PC-9 (cell line): ENCODE results near the gene ZFAND3. TPM values are rescaled to one million over a fixed set of nuclear protein-coding genes. Genes with fewer than 3 reads are reported as not detected.

ENCODE experiments used
- BruUV-seq: library from RNA; stranded (reverse); fragments of 400-500 nt; replicated peaks from 2 replicates; lab custom pipeline; 2021; lab: Mats Ljungman, UMichigan
- CTCF ChIA-PET: fragments of 300-600 bp; sonication (Branson Sonifier 250); formaldehyde crosslinking; loops from one replicate; lab custom pipeline; 2022; ENCODE audit warnings: antibody characterized with exemption; lab: Charles Lee
- POLR2A ChIA-PET: fragments of 300-600 bp; sonication (Branson Sonifier 250); formaldehyde crosslinking; loops from one replicate; lab custom pipeline; 2022; ENCODE audit warnings: antibody characterized with exemption; ENCODE audit not compliant: unreplicated experiment; lab: Charles Lee
- DNase-seq, 2 experiments: peaks; one replicate each; pipeline versions ENCODE4 v3.0.0 to v3.0.0-alpha.2; 2015 to 2022; ENCODE audit warnings: mixed read lengths in 1 of 2
- H2AFZ ChIP-seq: fragments of 200-600 bp; sonication (generic); 2 replicates; pipeline ENCODE4 v1.8.1; 2017; ENCODE audit warnings: antibody characterized with exemption
- H3F3A ChIP-seq: fragments of 200-600 bp; sonication (generic); 2 replicates; pipeline ENCODE4 v1.8.1; 2017; ENCODE audit warnings: antibody characterized with exemption, mild to moderate bottlenecking, low read depth; ENCODE audit not compliant: insufficient read depth
- H3K27ac ChIP-seq: fragments of 200-600 bp; sonication (generic); 2 replicates; pipeline ENCODE4 v1.6.1; 2016; ENCODE audit warnings: mixed run types
- H3K27me3 ChIP-seq: fragments of 200-600 bp; sonication (generic); 2 replicates; pipeline ENCODE4 v1.6.1; 2016; ENCODE audit warnings: low read depth, mixed run types; ENCODE audit not compliant: insufficient read depth
- H3K36me3 ChIP-seq: fragments of 200-600 bp; sonication (generic); 2 replicates; pipeline ENCODE4 v1.6.1; 2016; ENCODE audit warnings: low read depth, mixed run types
- H3K4me1 ChIP-seq: fragments of 200-600 bp; sonication (generic); replicated peaks from 2 replicates; pipeline ENCODE4 v1.6.1; 2016; ENCODE audit warnings: mixed run types; ENCODE audit not compliant: insufficient read depth
- H3K4me2 ChIP-seq: fragments of 200-600 bp; sonication (generic); 2 replicates; pipeline ENCODE4 v1.6.1; 2017; ENCODE audit warnings: mixed run types
- H3K4me3 ChIP-seq: fragments of 200-600 bp; sonication (generic); 2 replicates; pipeline ENCODE4 v1.6.1; 2016; ENCODE audit warnings: mixed run types
- H3K79me2 ChIP-seq: fragments of 200-600 bp; sonication (generic); 2 replicates; pipeline ENCODE4 v1.6.1; 2017; ENCODE audit warnings: low read depth, mixed run types
- H3K9me2 ChIP-seq: fragments of 200-600 bp; sonication (generic); 2 replicates; pipeline ENCODE4 v1.8.1; 2017; ENCODE audit warnings: mild to moderate bottlenecking; ENCODE audit not compliant: insufficient read depth
- H3K9me3 ChIP-seq: fragments of 200-600 bp; sonication (generic); 2 replicates; pipeline ENCODE4 v1.8.1; 2016; ENCODE audit warnings: low read depth; ENCODE audit not compliant: insufficient read depth
- H4K20me1 ChIP-seq: fragments of 200-600 bp; sonication (generic); 2 replicates; pipeline ENCODE4 v1.8.1; 2017; ENCODE audit not compliant: insufficient read depth
- CTCF ChIP-seq: fragments of 200-600 bp; sonication (generic); conservative IDR thresholded peaks from 2 replicates; pipeline ENCODE4 v1.6.1; 2017; ENCODE audit warnings: mixed run types, antibody characterized with exemption, mild to moderate bottlenecking, moderate library complexity
- EZH2 ChIP-seq: fragments of 200-600 bp; sonication (generic); IDR thresholded peaks from 2 replicates; pipeline ENCODE4 v1.8.0; 2017; ENCODE audit warnings: antibody characterized with exemption, low read depth
- intact Hi-C: fragments of 100-400 bp; cut with micrococcal nuclease; formaldehyde crosslinking; loops from one replicate; pipeline ENCODE4 v1.10.0; 2022; ENCODE audit not compliant: unreplicated experiment
- total RNA-seq: library from RNA; stranded (reverse); gene quantifications from 2 replicates; pipeline ENCODE4 v1.2.3, GENCODE V29; 2021

ZFAND3 gene
- total RNA-seq, 1 experiment from 2014 or later, result 46.8 TPM

- H3F3A ChIP-seq, result no peaks in the 10 kb centered on the region
- H3K79me2 ChIP-seq, result no peaks in the 10 kb centered on the region
- no peak overlapping the region for H3K4me2 ChIP-seq
- no peaks in the 10 kb centered on the region for H3K27me3 ChIP-seq
- H2AFZ ChIP-seq, result no peak overlapping the region
- CTCF ChIA-PET, result no interaction called here
- no peak for DNase-seq
- no peak overlapping the region for H3K4me3 ChIP-seq
- H3K36me3 ChIP-seq, result no peaks in the 10 kb centered on the region
- BruUV-seq, result no TSS peak
- POLR2A ChIA-PET, result no interaction called here
- H4K20me1 ChIP-seq, result no peaks in the 10 kb centered on the region
- H3K9me3 ChIP-seq, result no peaks in the 10 kb centered on the region
- TF ChIP-seq CTCF, result no peak
- no peak for TF ChIP-seq EZH2
- no peaks in the 10 kb centered on the region for H3K9me2 ChIP-seq
- intact Hi-C loops, result no loop called here
- H3K4me1 ChIP-seq, result no peaks in the 10 kb centered on the region
- H3K27ac ChIP-seq, result no peak overlapping the region
These were observed 42.2 kb upstream of the ZFAND3 start for GRCh38 chr6:37777272-37777834.

GRCh38 chr6:37779111-37779800 is 40.3 kb upstream of the ZFAND3 start:
- Histone ChIP-seq H3K4me2 (no peak overlapping the region), H3K9me2 (no peaks in the 10 kb centered on the region), H3F3A (no peaks in the 10 kb centered on the region), H3K4me1 (no peaks in the 10 kb centered on the region), H3K9me3 (no peaks in the 10 kb centered on the region), H4K20me1 (no peaks in the 10 kb centered on the region), H3K27ac (no peak overlapping the region), H3K79me2 (no peaks in the 10 kb centered on the region), H2AFZ (no peak overlapping the region), H3K27me3 (no peaks in the 10 kb centered on the region), H3K36me3 (no peaks in the 10 kb centered on the region), H3K4me3 (no peak overlapping the region)
- BruUV-seq, result no TSS peak
- CTCF ChIA-PET, result no interaction called here
- POLR2A ChIA-PET, result no interaction called here
- TF ChIP-seq EZH2 (no peak), CTCF (no peak)
- DNase-seq, result no peak
- intact Hi-C loops, result no loop called here

- no peaks in the 10 kb centered on the region for H3K27me3 ChIP-seq
- H3K9me3 ChIP-seq, result no peaks in the 10 kb centered on the region
- no peaks in the 10 kb centered on the region for H3K36me3 ChIP-seq
- no peak for DNase-seq
- no TSS peak for BruUV-seq
- H2AFZ ChIP-seq, result no peak overlapping the region
- TF ChIP-seq EZH2, result no peak
- no peak for TF ChIP-seq CTCF
- intact Hi-C loops, result no loop called here
- no peak overlapping the region for H3K4me3 ChIP-seq
- H3K4me2 ChIP-seq, result no peak overlapping the region
- no peaks in the 10 kb centered on the region for H3F3A ChIP-seq
- no peak overlapping the region for H3K27ac ChIP-seq
- CTCF ChIA-PET, result no interaction called here
- no peaks in the 10 kb centered on the region for H3K79me2 ChIP-seq
- no peaks in the 10 kb centered on the region for H4K20me1 ChIP-seq
- POLR2A ChIA-PET, result no interaction called here
- no peaks in the 10 kb centered on the region for H3K4me1 ChIP-seq
- no peaks in the 10 kb centered on the region for H3K9me2 ChIP-seq
These were observed 39.5 kb upstream of the ZFAND3 start for GRCh38 chr6:37779902-37780628.
